HepG2 (cell line): ENCODE data around the gene AMDHD1. TPM values are rescaled to one million over a fixed set of nuclear protein-coding genes. Genes with fewer than 3 reads are reported as not detected.

Source experiments
- CBX1 ChIP-seq: IDR thresholded peaks from one replicate; pipeline ENCODE4 v1.6.1; 2016; ENCODE audit warnings: antibody characterized with exemption, low read depth
- FLYWCH1 ChIP-seq: sonication (generic); formaldehyde crosslinking; IDR thresholded peaks from 2 replicates; pipeline ENCODE4 v1.8.1; 2023; ENCODE audit warnings: mild to moderate bottlenecking, missing genetic modification reagents
- FOXO4 ChIP-seq: sonication (generic); formaldehyde crosslinking; conservative IDR thresholded peaks from 2 replicates; pipeline ENCODE4 v1.8.1; 2023; ENCODE audit warnings: missing genetic modification reagents
- HCFC1 ChIP-seq: fragments of 150-350 bp; IDR thresholded peaks from 2 replicates; pipeline ENCODE4 v1.6.1; 2014; ENCODE audit warnings: low read depth, low read length
- HDAC1 ChIP-seq: sonication (generic); formaldehyde crosslinking; IDR thresholded peaks from 2 replicates; pipeline ENCODE4 v1.5.1; 2020; ENCODE audit warnings: mild to moderate bottlenecking, missing genetic modification reagents
- HNF1B ChIP-seq: sonication (generic); formaldehyde crosslinking; IDR thresholded peaks from 2 replicates; pipeline ENCODE4 v1.5.1; 2020; ENCODE audit warnings: mild to moderate bottlenecking, moderate library complexity, missing genetic modification reagents
- ISX ChIP-seq: sonication (generic); formaldehyde crosslinking; conservative IDR thresholded peaks from 2 replicates; pipeline ENCODE4 v1.5.0; 2020; ENCODE audit warnings: missing genetic modification reagents
- KLF11 ChIP-seq: IDR thresholded peaks from 2 replicates; pipeline ENCODE4 v1.6.1; 2016; ENCODE audit warnings: missing compliant biosample characterization
- KLF16 ChIP-seq, 2 experiments: sonication (generic) in 1 of 2; formaldehyde crosslinking in 1 of 2; IDR thresholded peaks; 2 replicates each; pipeline versions ENCODE4 v1.6.1 to v1.8.0; 2016 to 2023; ENCODE audit warnings: missing genetic modification reagents in 2 of 2, missing compliant biosample characterization in 1 of 2
- KLF6 ChIP-seq: IDR thresholded peaks from 2 replicates; pipeline ENCODE4 v1.8.0; 2016; ENCODE audit warnings: missing biosample characterization, missing genetic modification reagents
- KLF9 ChIP-seq: IDR thresholded peaks from 2 replicates; pipeline ENCODE4 v1.6.1; 2016; ENCODE audit warnings: low read depth
- MIER3 ChIP-seq: IDR thresholded peaks from 2 replicates; pipeline ENCODE4 v1.6.1; 2016; ENCODE audit warnings: missing compliant biosample characterization, borderline replicate concordance
- PCBP2 ChIP-seq: fragments of 200-400 bp; formaldehyde crosslinking; optimal IDR thresholded peaks from 2 replicates; pipeline ENCODE3; 2018; ENCODE audit warnings: low read length, low read depth; ENCODE audit not compliant: poor library complexity, severe bottlenecking
- RBM39 ChIP-seq: fragments of 200-400 bp; formaldehyde crosslinking; IDR thresholded peaks from one replicate; pipeline ENCODE4 v1.6.1; 2018; ENCODE audit warnings: antibody characterized with exemption, mild to moderate bottlenecking, low read depth, low read length; ENCODE audit not compliant: poor library complexity, severe bottlenecking
- SP5 ChIP-seq: IDR thresholded peaks from 2 replicates; pipeline ENCODE4 v1.6.1; 2016; ENCODE audit warnings: low read depth, borderline replicate concordance
- TCF7L2 ChIP-seq: IDR thresholded peaks from 2 replicates; pipeline ENCODE4 v1.6.1; 2011; ENCODE audit warnings: mild to moderate bottlenecking, low read depth, low read length, moderate library complexity
- TMF1 ChIP-seq: sonication (generic); formaldehyde crosslinking; IDR thresholded peaks from 2 replicates; pipeline ENCODE4 v1.8.1; 2022; ENCODE audit warnings: low read depth, missing genetic modification reagents
- TOPORS ChIP-seq: sonication (generic); formaldehyde crosslinking; IDR thresholded peaks from 2 replicates; pipeline ENCODE4 v1.8.0; 2023; ENCODE audit warnings: mild to moderate bottlenecking, missing genetic modification reagents
- ZNF136 ChIP-seq: sonication (generic); formaldehyde crosslinking; IDR thresholded peaks from 2 replicates; pipeline ENCODE4 v1.8.1; 2022; ENCODE audit warnings: low read depth, mild to moderate bottlenecking, moderate library complexity, missing genetic modification reagents
- ZNF607 ChIP-seq: sonication (generic); formaldehyde crosslinking; IDR thresholded peaks from 2 replicates; pipeline ENCODE4 v1.5.1; 2020; ENCODE audit warnings: missing genetic modification reagents, mild to moderate bottlenecking, borderline replicate concordance
- ZNF691 ChIP-seq: sonication (generic); formaldehyde crosslinking; IDR thresholded peaks from 2 replicates; pipeline ENCODE4 v1.4.0; 2020; ENCODE audit warnings: missing genetic modification reagents, low read depth, mild to moderate bottlenecking, borderline replicate concordance
- polyA plus RNA-seq, 8 experiments: library from polyadenylated mRNA; depleted of rRNA in 3 of 8; stranded (reverse) in 7 of 8; unstranded in 1 of 8; fragments of >200 nt; fragmentation: Illumina TruSeq in 4 of 8; extraction: Trizol in 4 of 8; gene quantifications; 2 replicates each; pipeline versions ENCODE4 v1.2.1 to v1.2.3, GENCODE V29; 2011 to 2016; ENCODE audit warnings: low read depth in 4 of 8, missing spikeins in 1 of 8, mixed read lengths in 1 of 8; ENCODE audit not compliant: insufficient read depth in 1 of 8
- total RNA-seq, 5 experiments: library from RNA; depleted of rRNA; stranded (reverse); fragments of >200 nt; fragmentation: Illumina TruSeq; extraction: Trizol; gene quantifications; 2 replicates each; pipeline ENCODE4 v1.2.3, GENCODE V29; 2016; ENCODE audit warnings: low read depth in 1 of 5
- TF ChIP-seq, protein P1 (sequence below): IDR thresholded peaks from 2 replicates; pipeline ENCODE4 v1.6.1; 2016
- TF ChIP-seq, protein P2 (sequence below): sonication (generic); formaldehyde crosslinking; IDR thresholded peaks from 2 replicates; pipeline ENCODE4 v1.4.0; 2020; ENCODE audit warnings: low read depth, missing genetic modification reagents

The AMDHD1 gene
- total and polyA plus RNA-seq, 2 of the 13 experiments (the other 11 are each of a cell fraction or from before 2014, with no cell fraction given): 6.5 to 29.6 TPM

DNA sequence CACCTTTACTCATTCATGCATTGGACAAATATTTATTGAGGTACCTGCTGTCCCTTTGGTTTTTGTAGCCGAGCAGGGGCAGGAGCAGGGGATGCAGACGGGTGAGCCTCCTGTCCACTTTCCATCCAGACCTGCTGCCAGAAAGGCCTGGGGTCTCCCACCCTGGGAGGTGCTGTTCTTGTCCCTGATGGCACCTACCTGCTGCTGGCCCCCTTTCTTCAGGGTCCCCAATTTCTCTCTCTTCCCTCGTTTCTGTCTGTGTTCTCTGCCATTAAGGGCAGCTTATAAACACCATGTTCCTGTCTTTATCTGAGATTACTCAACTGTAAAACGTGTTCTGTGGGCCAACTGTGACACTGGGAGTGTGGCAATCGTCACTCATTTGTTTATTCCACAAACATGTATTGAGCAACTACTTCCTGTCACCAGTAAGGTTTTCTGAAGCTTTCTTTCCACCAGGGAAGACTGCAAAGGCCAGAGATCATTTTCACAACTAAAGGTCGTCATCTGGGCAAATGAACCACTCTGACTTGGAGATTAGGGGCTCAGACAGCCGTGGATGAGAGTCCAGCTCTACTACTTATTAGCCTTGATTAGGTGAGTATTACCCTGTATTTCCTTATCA lies 53.0 kb downstream of the AMDHD1 start, which contains the start of gene HAL (continued):
- TF ChIP-seq TOPORS (CRISPR knock-in tag) (no peak), TMF1 (CRISPR knock-in tag) (peak; percentile 73; the same call in 1 of the 2 replicates), HNF1B (CRISPR knock-in tag) (peak; percentile 92), ZNF691 (CRISPR knock-in tag) (0 out of 2 replicates have a peak, but pooled peaks have one; percentile 68), SP5 (CRISPR knock-in tag) (peak; percentile 62), ZNF607 (CRISPR knock-in tag) (peak; percentile 81), KLF11 (CRISPR knock-in tag) (peak; percentile 93), KLF16 (CRISPR knock-in tag; IDR thresholded peaks at IDR 0.05) (peak in 1 of 2 experiments; percentile 98; a peak in 2 of 4 replicates), TCF7L2 (no peak), FLYWCH1 (CRISPR knock-in tag) (no peak), ZNF136 (CRISPR knock-in tag) (peak; percentile 93; the same call in 1 of the 2 replicates), RBM39 (no peak), KLF9 (CRISPR knock-in tag) (no peak), HCFC1 (no peak), PCBP2 (no peak), ISX (CRISPR knock-in tag) (no peak), FOXO4 (CRISPR knock-in tag) (no peak), CBX1 (no peak), MIER3 (peak; percentile 97; the same call in 1 of the 2 replicates), HDAC1 (CRISPR knock-in tag) (peak; percentile 98), KLF6 (CRISPR knock-in tag) (peak; percentile 92; the same call in 1 of the 2 replicates)
- TF ChIP-seq, protein P1, sequence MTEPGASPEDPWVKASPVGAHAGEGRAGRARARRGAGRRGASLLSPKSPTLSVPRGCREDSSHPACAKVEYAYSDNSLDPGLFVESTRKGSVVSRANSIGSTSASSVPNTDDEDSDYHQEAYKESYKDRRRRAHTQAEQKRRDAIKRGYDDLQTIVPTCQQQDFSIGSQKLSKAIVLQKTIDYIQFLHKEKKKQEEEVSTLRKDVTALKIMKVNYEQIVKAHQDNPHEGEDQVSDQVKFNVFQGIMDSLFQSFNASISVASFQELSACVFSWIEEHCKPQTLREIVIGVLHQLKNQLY (CRISPR knock-in tag): peak; percentile 86
- TF ChIP-seq, protein P2, sequence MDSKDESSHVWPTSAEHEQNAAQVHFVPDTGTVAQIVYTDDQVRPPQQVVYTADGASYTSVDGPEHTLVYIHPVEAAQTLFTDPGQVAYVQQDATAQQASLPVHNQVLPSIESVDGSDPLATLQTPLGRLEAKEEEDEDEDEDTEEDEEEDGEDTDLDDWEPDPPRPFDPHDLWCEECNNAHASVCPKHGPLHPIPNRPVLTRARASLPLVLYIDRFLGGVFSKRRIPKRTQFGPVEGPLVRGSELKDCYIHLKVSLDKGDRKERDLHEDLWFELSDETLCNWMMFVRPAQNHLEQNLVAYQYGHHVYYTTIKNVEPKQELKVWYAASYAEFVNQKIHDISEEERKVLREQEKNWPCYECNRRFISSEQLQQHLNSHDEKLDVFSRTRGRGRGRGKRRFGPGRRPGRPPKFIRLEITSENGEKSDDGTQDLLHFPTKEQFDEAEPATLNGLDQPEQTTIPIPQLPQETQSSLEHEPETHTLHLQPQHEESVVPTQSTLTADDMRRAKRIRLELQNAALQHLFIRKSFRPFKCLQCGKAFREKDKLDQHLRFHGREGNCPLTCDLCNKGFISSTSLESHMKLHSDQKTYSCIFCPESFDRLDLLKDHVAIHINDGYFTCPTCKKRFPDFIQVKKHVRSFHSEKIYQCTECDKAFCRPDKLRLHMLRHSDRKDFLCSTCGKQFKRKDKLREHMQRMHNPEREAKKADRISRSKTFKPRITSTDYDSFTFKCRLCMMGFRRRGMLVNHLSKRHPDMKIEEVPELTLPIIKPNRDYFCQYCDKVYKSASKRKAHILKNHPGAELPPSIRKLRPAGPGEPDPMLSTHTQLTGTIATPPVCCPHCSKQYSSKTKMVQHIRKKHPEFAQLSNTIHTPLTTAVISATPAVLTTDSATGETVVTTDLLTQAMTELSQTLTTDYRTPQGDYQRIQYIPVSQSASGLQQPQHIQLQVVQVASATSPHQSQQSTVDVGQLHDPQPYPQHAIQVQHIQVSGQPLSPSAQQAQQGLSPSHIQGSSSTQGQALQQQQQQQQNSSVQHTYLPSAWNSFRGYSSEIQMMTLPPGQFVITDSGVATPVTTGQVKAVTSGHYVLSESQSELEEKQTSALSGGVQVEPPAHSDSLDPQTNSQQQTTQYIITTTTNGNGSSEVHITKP: peak; percentile 66; the same call in 1 of the 2 replicates
